Esophagus muscularis mucosa (tissue), 4 donors: Measurements from ENCODE around the gene INTS11. TPM values are rescaled to one million over a fixed set of nuclear protein-coding genes. Genes with fewer than 3 reads are reported as not detected.

ENCODE experiments used
- DNase-seq: peaks from one replicate; pipeline ENCODE4 v3.0.0-alpha.2; 2017; ENCODE audit errors: extremely low spot score
- H3K27ac ChIP-seq, 4 donors: fragments of 200-600 bp; sonication (generic); replicated peaks in 1 of 4; 1 replicate in 3 of 4; 2 replicates in 1 of 4; pipeline ENCODE4 v1.5.1; 2016 to 2019; ENCODE audit warnings: mild to moderate bottlenecking in 1 of 4
- H3K27me3 ChIP-seq, 4 donors: fragments of 200-600 bp; sonication (generic); one replicate each; pipeline versions ENCODE4 v1.5.1 to v1.6.0; 2016 to 2019
- H3K36me3 ChIP-seq, 4 donors: fragments of 200-600 bp; sonication (generic); one replicate each; pipeline ENCODE4 v1.5.1; 2016 to 2019
- H3K4me1 ChIP-seq, 4 donors: fragments of 200-600 bp; sonication (generic); one replicate each; pipeline ENCODE4 v1.5.1; 2016 to 2019
- H3K4me3 ChIP-seq, 4 donors: fragments of 200-600 bp; sonication (generic); 1 replicate in 2 of 4; 2 replicates in 2 of 4; pipeline ENCODE4 v1.5.1; 2016 to 2019; ENCODE audit warnings: mild to moderate bottlenecking in 4 of 4, moderate library complexity in 1 of 4
- H3K9me3 ChIP-seq, 4 donors: fragments of 200-600 bp; sonication (generic); 1 replicate in 3 of 4; 2 replicates in 1 of 4; pipeline ENCODE4 v1.5.1; 2016 to 2019
- CTCF ChIP-seq, 3 experiments: fragments of 200-600 bp in 2 of 3; fragments of 450-650 bp in 1 of 3; sonication (generic) in 2 of 3; IDR thresholded peaks; one replicate each; pipeline ENCODE4 v1.5.1; 2017 to 2019; ENCODE audit warnings: antibody characterized with exemption in 3 of 3, mild to moderate bottlenecking in 2 of 3, moderate library complexity in 1 of 3
- EP300 ChIP-seq: sonication (generic); formaldehyde crosslinking; IDR thresholded peaks from one replicate; pipeline ENCODE4 v1.6.1; 2017; ENCODE audit warnings: antibody characterized with exemption
- POLR2A ChIP-seq: fragments of 450-650 bp; IDR thresholded peaks from one replicate; pipeline ENCODE4 v1.6.1; 2017; ENCODE audit warnings: antibody characterized with exemption, moderate library complexity, mild to moderate bottlenecking, low read depth
- POLR2AphosphoS5 ChIP-seq, 2 donors: sonication (generic); formaldehyde crosslinking; IDR thresholded peaks; one replicate each; pipeline ENCODE4 v1.6.1; 2017; ENCODE audit warnings: antibody characterized with exemption in 2 of 2
- WGBS: methylation state at CpG from one replicate; pipeline ENCODE4 v1.1.5; 2018; 5-methylcytosine and 5-hydroxymethylcytosine counted together
- intact Hi-C: fragments of 100-400 bp; cut with DNase I; formaldehyde crosslinking; loops from one replicate; pipeline ENCODE4 v1.15.1; 2023
- total RNA-seq, 4 donors: library from RNA; depleted of rRNA; stranded (reverse); fragments of >200 nt; gene quantifications; one replicate each; pipeline versions ENCODE4 v1.1.0 to v1.2.1, GENCODE V29; 2016

INTS11 gene
- total RNA-seq, 4 donors from 2014 or later: 75.9 to 121 (median 87.8) TPM

DNA sequence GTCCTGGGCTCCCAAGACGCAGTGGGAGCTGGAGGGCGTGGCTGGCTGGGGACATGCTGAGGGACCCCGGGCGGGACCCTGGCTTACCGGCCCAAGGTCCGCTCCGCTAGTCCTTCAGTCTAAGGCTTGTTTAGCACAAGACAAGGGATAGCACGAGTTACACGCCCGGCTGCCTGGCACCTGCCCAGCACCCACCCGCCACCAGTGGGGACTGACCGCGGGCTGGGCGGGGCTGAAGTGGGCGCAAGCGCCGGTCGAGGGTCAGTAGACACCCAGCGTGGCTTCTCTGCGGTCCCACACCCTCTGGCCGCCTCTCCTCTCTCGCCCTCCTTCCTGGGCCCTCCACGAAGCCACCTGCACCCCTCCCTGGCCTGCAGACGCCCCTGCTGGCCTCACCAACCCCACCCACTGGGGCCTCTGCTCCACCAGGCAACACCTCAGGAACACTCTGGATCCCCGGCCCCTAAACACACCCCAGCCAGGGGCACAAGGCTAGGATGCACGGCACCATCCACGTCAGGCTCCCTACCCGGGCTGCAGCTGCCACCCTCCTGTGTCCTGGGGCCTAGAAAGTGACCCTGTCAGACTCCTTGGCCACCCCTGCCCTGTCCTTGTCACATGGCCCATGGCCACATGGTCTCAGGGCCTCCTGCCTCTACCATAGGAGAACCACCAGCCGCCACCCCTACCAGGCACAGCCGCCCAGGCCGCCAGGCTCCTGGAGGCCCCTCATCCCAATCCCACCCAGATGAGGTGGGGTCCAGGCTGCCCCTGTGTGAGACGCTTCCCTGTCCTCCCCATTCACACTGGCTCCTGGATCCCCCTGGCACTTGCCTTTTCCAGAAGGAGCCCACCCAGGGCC lies 12.7 kb upstream of the INTS11 start:
- intact Hi-C loops: no loop called here
- no peak overlapping the region for H3K27ac ChIP-seq
- DNase-seq: no peak
- H3K36me3 ChIP-seq: peaks cover 27 to 71% (median 66%) of the 10 kb centered on the region in 4 donors
- H3K4me1 ChIP-seq: peaks cover 0 to 9% (median 3%) of the 10 kb centered on the region in 4 donors
- H3K9me3 ChIP-seq: no peaks in the 10 kb centered on the region
- 96% methylated on average over 16 of the region's 32 CpGs for WGBS
- no peak overlapping the region for H3K4me3 ChIP-seq
- no peaks in the 10 kb centered on the region for H3K27me3 ChIP-seq
- TF ChIP-seq POLR2A (no peak), CTCF (IDR thresholded peaks at IDR 0.05) (no peak), POLR2AphosphoS5 (IDR thresholded peaks at IDR 0.05) (no peak), EP300 (no peak)

DNA sequence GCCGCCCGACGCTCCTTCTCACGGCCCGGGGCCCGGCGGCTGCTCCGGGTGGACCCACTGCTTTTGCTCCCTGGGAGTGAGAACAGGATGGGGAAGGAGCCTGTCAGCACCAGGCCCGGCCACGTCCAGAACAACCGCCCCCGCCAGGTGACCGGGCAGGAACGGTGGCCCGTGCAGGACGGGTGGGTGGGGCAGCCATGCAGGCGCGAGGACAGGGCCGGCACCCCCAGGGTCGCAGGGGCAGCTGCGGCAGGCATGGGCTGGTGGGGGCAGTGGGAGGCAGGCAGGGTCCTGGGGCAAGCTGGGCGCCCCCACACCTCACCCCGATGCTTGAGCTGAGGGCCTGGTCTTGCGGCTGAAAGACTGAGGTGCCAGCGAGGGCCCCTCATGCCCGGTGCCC lies 12.0 kb upstream of the INTS11 start:
- Histone ChIP-seq H3K27ac (no peak overlapping the region), H3K9me3 (no peaks in the 10 kb centered on the region), H3K4me3 (no peak overlapping the region), H3K36me3 (peaks cover 27 to 64% (median 59%) of the 10 kb centered on the region in 4 donors), H3K27me3 (no peaks in the 10 kb centered on the region), H3K4me1 (peaks cover 0 to 10% (median 3%) of the 10 kb centered on the region in 4 donors)
- no peak for TF ChIP-seq EP300
- no peak for TF ChIP-seq CTCF (IDR thresholded peaks at IDR 0.05)
- TF ChIP-seq POLR2A: no peak
- no peak for TF ChIP-seq POLR2AphosphoS5 (IDR thresholded peaks at IDR 0.05)
- DNase-seq: no peak
- 97% methylated on average over 11 of the region's 26 CpGs for WGBS
- intact Hi-C loops: no loop called here

- Histone ChIP-seq H3K4me1 (peaks cover 5 to 16% (median 10%) of the 10 kb centered on the region in 4 donors), H3K9me3 (no peaks in the 10 kb centered on the region), H3K27me3 (no peaks in the 10 kb centered on the region), H3K27ac (no peak overlapping the region), H3K4me3 (no peak overlapping the region), H3K36me3 (peaks cover 27 to 58% (median 52%) of the 10 kb centered on the region in 4 donors)
- TF ChIP-seq EP300 (no peak), POLR2AphosphoS5 (IDR thresholded peaks at IDR 0.05) (no peak), CTCF (IDR thresholded peaks at IDR 0.05) (no peak), POLR2A (no peak)
- DNase-seq: no peak
- intact Hi-C loops: no loop called here
- 83% methylated on average over 16 of the region's 21 CpGs for WGBS
These were observed 11.4 kb upstream of the INTS11 start for GRCh38 chr1:1335792-1336248.

GRCh38 chr1:1335283-1335682 lies 10.8 kb upstream of the INTS11 start:
- H3K27ac ChIP-seq: no peak overlapping the region
- intact Hi-C loops: no loop called here
- no peak overlapping the region for H3K4me3 ChIP-seq
- H3K27me3 ChIP-seq: no peaks in the 10 kb centered on the region
- peaks cover 26 to 53% (median 47%) of the 10 kb centered on the region in 4 donors for H3K36me3 ChIP-seq
- H3K4me1 ChIP-seq: peaks cover 11 to 22% (median 15%) of the 10 kb centered on the region in 4 donors
- DNase-seq: no peak
- no peaks in the 10 kb centered on the region for H3K9me3 ChIP-seq
- WGBS: 80% methylated on average over 16 of the region's 16 CpGs
- no peak for TF ChIP-seq POLR2A
- no peak for TF ChIP-seq POLR2AphosphoS5 (IDR thresholded peaks at IDR 0.05)
- no peak for TF ChIP-seq EP300
- no peak for TF ChIP-seq CTCF (IDR thresholded peaks at IDR 0.05)
